Testis (tissue), 3 donors: Measurements from ENCODE around the gene SMCO4. TPM values are rescaled to one million over a fixed set of nuclear protein-coding genes. Genes with fewer than 3 reads are reported as not detected.

Experiments used
- DNase-seq: peaks from one replicate; pipeline ENCODE4 v3.0.0-alpha.2; 2019
- H3K27ac ChIP-seq, 2 donors: fragments of 200-600 bp; sonication (generic); one replicate each; pipeline ENCODE4 v1.5.1; 2019
- H3K27me3 ChIP-seq: fragments of 200-600 bp; sonication (generic); one replicate; pipeline ENCODE4 v1.5.1; 2019
- H3K36me3 ChIP-seq: fragments of 200-600 bp; sonication (generic); one replicate; pipeline ENCODE4 v1.5.1; 2017; ENCODE audit warnings: low read depth; ENCODE audit errors: missing control alignments
- H3K4me1 ChIP-seq: fragments of 200-600 bp; sonication (generic); one replicate; pipeline ENCODE4 v1.5.1; 2019
- H3K4me3 ChIP-seq, 2 donors: fragments of 200-600 bp; sonication (generic); one replicate each; pipeline ENCODE4 v1.5.1; 2017 to 2019
- H3K9me3 ChIP-seq: fragments of 200-600 bp; sonication (generic); one replicate; pipeline ENCODE4 v1.5.1; 2017
- POLR2A ChIP-seq: fragments of 450-650 bp; IDR thresholded peaks from one replicate; pipeline ENCODE4 v1.6.1; 2017; ENCODE audit warnings: antibody characterized with exemption, mild to moderate bottlenecking, moderate library complexity
- WGBS, 2 donors: methylation state at CpG; one replicate each; pipeline ENCODE4 v1.1.5; 2018; 5-methylcytosine and 5-hydroxymethylcytosine counted together
- intact Hi-C: fragments of 100-400 bp; cut with DNase I; formaldehyde crosslinking; loops from one replicate; pipeline ENCODE4 v1.15.1; 2023; ENCODE audit warnings: low total_unique reads
- polyA plus RNA-seq: library from polyadenylated mRNA; stranded (reverse); fragments of 350-450 nt; fragmentation: Illumina TruSeq; extraction: RNeasy Lipid Tissue Mini Kit (QIAGEN cat#74804); gene quantifications from one replicate; pipeline ENCODE4 v1.2.3, GENCODE V29; 2014; ENCODE audit warnings: low read depth, low replicate concordance; ENCODE audit not compliant: insufficient read depth
- total RNA-seq, 2 donors: library from RNA; depleted of rRNA; stranded (reverse); fragments of >200 nt; gene quantifications; one replicate each; pipeline ENCODE4 v1.2.3, GENCODE V29; 2016
- TF ChIP-seq, protein P1 (sequence below), 3 experiments: fragments of 450-650 bp in 2 of 3; fragments of 200-600 bp in 1 of 3; sonication (generic) in 1 of 3; IDR thresholded peaks; one replicate each; pipeline ENCODE4 v1.5.1; 2016 to 2019; ENCODE audit warnings: antibody characterized with exemption in 3 of 3, mild to moderate bottlenecking in 2 of 3, moderate library complexity in 1 of 3

SMCO4 gene
- total and polyA plus RNA-seq, 3 donors from 2014 or later: 33.6 to 59.9 (median 34.2) TPM

- Histone ChIP-seq H3K36me3 (no peaks in the 10 kb centered on the region), H3K27me3 (no peaks in the 10 kb centered on the region), H3K4me3 (no peak overlapping the region), H3K9me3 (no peaks in the 10 kb centered on the region), H3K27ac (no peak overlapping the region), H3K4me1 (no peaks in the 10 kb centered on the region)
- TF ChIP-seq, protein P1, sequence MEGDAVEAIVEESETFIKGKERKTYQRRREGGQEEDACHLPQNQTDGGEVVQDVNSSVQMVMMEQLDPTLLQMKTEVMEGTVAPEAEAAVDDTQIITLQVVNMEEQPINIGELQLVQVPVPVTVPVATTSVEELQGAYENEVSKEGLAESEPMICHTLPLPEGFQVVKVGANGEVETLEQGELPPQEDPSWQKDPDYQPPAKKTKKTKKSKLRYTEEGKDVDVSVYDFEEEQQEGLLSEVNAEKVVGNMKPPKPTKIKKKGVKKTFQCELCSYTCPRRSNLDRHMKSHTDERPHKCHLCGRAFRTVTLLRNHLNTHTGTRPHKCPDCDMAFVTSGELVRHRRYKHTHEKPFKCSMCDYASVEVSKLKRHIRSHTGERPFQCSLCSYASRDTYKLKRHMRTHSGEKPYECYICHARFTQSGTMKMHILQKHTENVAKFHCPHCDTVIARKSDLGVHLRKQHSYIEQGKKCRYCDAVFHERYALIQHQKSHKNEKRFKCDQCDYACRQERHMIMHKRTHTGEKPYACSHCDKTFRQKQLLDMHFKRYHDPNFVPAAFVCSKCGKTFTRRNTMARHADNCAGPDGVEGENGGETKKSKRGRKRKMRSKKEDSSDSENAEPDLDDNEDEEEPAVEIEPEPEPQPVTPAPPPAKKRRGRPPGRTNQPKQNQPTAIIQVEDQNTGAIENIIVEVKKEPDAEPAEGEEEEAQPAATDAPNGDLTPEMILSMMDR (IDR thresholded peaks at IDR 0.05): no peak
- no peak for TF ChIP-seq POLR2A
- WGBS, 2 donors: 62 to 71% methylated on average over 10 of the region's 10 CpGs
- intact Hi-C loops: no loop called here
- DNase-seq: no peak
Observed at GRCh38 chr11:93482556-93482955, 60.6 kb downstream of the SMCO4 start.

GRCh38 chr11:93481696-93482095 is 61.5 kb downstream of the SMCO4 start:
- intact Hi-C loops: no loop called here

GRCh38 chr11:93481279-93481678 is 61.9 kb downstream of the SMCO4 start:
- intact Hi-C loops: no loop called here
- no peaks in the 10 kb centered on the region for H3K9me3 ChIP-seq
- TF ChIP-seq, protein P1 (IDR thresholded peaks at IDR 0.05): no peak
- TF ChIP-seq POLR2A: no peak
- H3K27ac ChIP-seq: no peak overlapping the region
- no peaks in the 10 kb centered on the region for H3K27me3 ChIP-seq
- H3K4me3 ChIP-seq: no peak overlapping the region
- no peaks in the 10 kb centered on the region for H3K36me3 ChIP-seq
- DNase-seq: no peak
- WGBS, 2 donors: 92 to 93% methylated on average over 3 to 16 of the region's 16 CpGs
- no peaks in the 10 kb centered on the region for H3K4me1 ChIP-seq

More at GRCh38 chr11:93481696-93482095, 61.5 kb downstream of the SMCO4 start:
- TF ChIP-seq, protein P1 (IDR thresholded peaks at IDR 0.05): no peak
- no peak for TF ChIP-seq POLR2A
- Histone ChIP-seq H3K27me3 (no peaks in the 10 kb centered on the region), H3K27ac (no peak overlapping the region), H3K9me3 (no peaks in the 10 kb centered on the region), H3K36me3 (no peaks in the 10 kb centered on the region), H3K4me1 (no peaks in the 10 kb centered on the region), H3K4me3 (no peak overlapping the region)
- DNase-seq: no peak
- WGBS, 2 donors: 92 to 98% methylated on average over 6 of the region's 6 CpGs

GRCh38 chr11:93480756-93481155 is 62.4 kb downstream of the SMCO4 start:
- intact Hi-C loops: no loop called here
- Histone ChIP-seq H3K27ac (no peak overlapping the region), H3K4me3 (no peak overlapping the region), H3K4me1 (no peaks in the 10 kb centered on the region), H3K36me3 (no peaks in the 10 kb centered on the region), H3K27me3 (no peaks in the 10 kb centered on the region), H3K9me3 (no peaks in the 10 kb centered on the region)
- no peak for TF ChIP-seq POLR2A
- TF ChIP-seq, protein P1 (IDR thresholded peaks at IDR 0.05): no peak
- no peak for DNase-seq
- 96 to 97% methylated on average over 1 of the region's 1 CpG for WGBS, 2 donors

DNA sequence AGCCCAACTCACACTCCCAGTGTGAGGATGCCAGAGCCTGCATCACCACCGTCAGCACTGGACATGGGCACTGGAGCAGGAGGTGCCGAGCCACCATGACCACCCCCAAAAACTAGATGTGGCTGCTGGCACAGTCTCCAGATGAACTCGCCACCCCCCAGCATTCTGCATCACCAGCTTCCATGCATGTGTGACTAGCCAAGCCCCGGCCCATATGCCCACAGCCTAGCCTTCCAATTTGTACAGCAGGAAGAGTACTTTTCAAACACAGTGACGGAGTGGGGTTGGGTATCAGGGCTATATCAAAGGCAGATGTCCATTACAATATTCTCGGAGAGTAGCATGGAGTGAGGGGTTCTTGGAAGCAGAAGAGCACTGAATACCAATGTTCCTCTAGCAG is 62.9 kb downstream of the SMCO4 start:
- intact Hi-C loops: no loop called here
- Histone ChIP-seq H3K27ac (no peak overlapping the region), H3K4me3 (no peak overlapping the region), H3K4me1 (no peaks in the 10 kb centered on the region), H3K9me3 (no peaks in the 10 kb centered on the region), H3K36me3 (no peaks in the 10 kb centered on the region), H3K27me3 (no peaks in the 10 kb centered on the region)
- 97 to 98% methylated on average over 4 to 6 of the region's 6 CpGs for WGBS, 2 donors
- TF ChIP-seq POLR2A: no peak
- TF ChIP-seq, protein P1 (IDR thresholded peaks at IDR 0.05): no peak
- DNase-seq: no peak
